OCI-LY7 (cell line): ENCODE data around the gene ABR. TPM values are rescaled to one million over a fixed set of nuclear protein-coding genes. Genes with fewer than 3 reads are reported as not detected.

Experiments used
- BruUV-seq: library from RNA; stranded (reverse); fragments of 400-500 nt; replicated peaks from 2 replicates; lab custom pipeline; 2021; lab: Mats Ljungman, UMichigan
- CTCF ChIA-PET: fragments of 300-600 bp; sonication (Branson Sonifier 250); formaldehyde crosslinking; loops from one replicate; lab custom pipeline; 2022; ENCODE audit warnings: antibody characterized with exemption; ENCODE audit not compliant: unreplicated experiment; lab: Charles Lee
- POLR2A ChIA-PET: fragments of 300-600 bp; sonication (Branson Sonifier 250); formaldehyde crosslinking; loops from one replicate; lab custom pipeline; 2022; ENCODE audit warnings: antibody characterized with exemption; lab: Charles Lee
- DNase-seq: peaks from one replicate; pipeline ENCODE4 v3.0.0-alpha.2; 2015; ENCODE audit warnings: low spot score
- H2AFZ ChIP-seq: fragments of 200-600 bp; sonication (generic), shearing (Covaris generic); 2 replicates; pipeline ENCODE4 v1.6.1; 2014; ENCODE audit warnings: mild to moderate bottlenecking, antibody characterized with exemption, low read length, moderate library complexity
- H3K27ac ChIP-seq: fragments of 200-600 bp; sonication (generic); 2 replicates; pipeline ENCODE4 v1.5.1; 2014; ENCODE audit warnings: mixed run types, low read depth, mild to moderate bottlenecking, moderate library complexity, low read length, inconsistent platforms; ENCODE audit not compliant: poor library complexity, severe bottlenecking
- H3K36me3 ChIP-seq: fragments of 200-600 bp; sonication (generic); 2 replicates; pipeline ENCODE4 v1.6.1; 2014; ENCODE audit warnings: mild to moderate bottlenecking, antibody characterized with exemption, low read length, moderate library complexity, mixed read lengths; ENCODE audit not compliant: insufficient read depth
- H3K4me1 ChIP-seq: fragments of 200-600 bp; sonication (generic); 2 replicates; pipeline ENCODE4 v1.5.1; 2014; ENCODE audit warnings: mild to moderate bottlenecking, low read length; ENCODE audit not compliant: insufficient read depth, poor library complexity, severe bottlenecking
- H3K4me2 ChIP-seq: fragments of 200-600 bp; sonication (generic); 2 replicates; pipeline ENCODE4 v1.6.1; 2014; ENCODE audit warnings: mild to moderate bottlenecking, low read length
- H3K4me3 ChIP-seq: fragments of 200-600 bp; sonication (generic); 2 replicates; pipeline ENCODE4 v1.5.1; 2014; ENCODE audit warnings: mild to moderate bottlenecking, low read depth, low read length; ENCODE audit not compliant: poor library complexity, severe bottlenecking
- H3K79me2 ChIP-seq: fragments of 200-600 bp; sonication (generic); 2 replicates; pipeline ENCODE4 v1.6.1; 2016; ENCODE audit warnings: low read depth, mild to moderate bottlenecking, low read length, moderate library complexity, mixed read lengths; ENCODE audit not compliant: insufficient read depth
- H3K9me2 ChIP-seq: fragments of 200-600 bp; sonication (generic); 2 replicates; pipeline ENCODE4 v1.6.1; 2016; ENCODE audit warnings: mild to moderate bottlenecking, low read length, mixed read lengths; ENCODE audit not compliant: insufficient read depth
- H3K9me3 ChIP-seq: fragments of 200-600 bp; sonication (generic); 2 replicates; pipeline ENCODE4 v1.6.1; 2014; ENCODE audit warnings: mild to moderate bottlenecking, mixed run types, low read length, mixed read lengths
- H4K20me1 ChIP-seq: fragments of 200-600 bp; sonication (generic); 2 replicates; pipeline ENCODE4 v1.6.1; 2014; ENCODE audit warnings: mild to moderate bottlenecking, antibody characterized with exemption, low read length, moderate library complexity, mixed read lengths; ENCODE audit not compliant: insufficient read depth
- EZH2phosphoT487 ChIP-seq: fragments of 200-600 bp; sonication (generic); IDR thresholded peaks from 2 replicates; pipeline ENCODE4 v1.6.1; 2018; ENCODE audit warnings: low read depth, borderline replicate concordance, mild to moderate bottlenecking, mixed run types, antibody characterized with exemption, low read length, moderate library complexity, mixed read lengths
- intact Hi-C: fragments of 100-400 bp; cut with micrococcal nuclease; formaldehyde crosslinking; loops from one replicate; pipeline ENCODE4 v1.10.0; 2022; ENCODE audit not compliant: unreplicated experiment
- total RNA-seq, 2 experiments: library from RNA; depleted of rRNA in 1 of 2; stranded (reverse); fragments of >200 nt in 1 of 2; shearing (Covaris generic) in 1 of 2; gene quantifications; 2 replicates each; pipeline ENCODE4 v1.2.3, GENCODE V29; 2014 to 2022
- TF ChIP-seq, protein P1 (sequence below): fragments of 200-600 bp; sonication (generic); conservative IDR thresholded peaks from 2 replicates; pipeline ENCODE4 v1.5.1; 2014; ENCODE audit warnings: mild to moderate bottlenecking, antibody characterized with exemption, low read length, moderate library complexity, mixed read lengths

ABR gene
- total RNA-seq, 2 experiments from 2014 or later: 164 to 181 TPM

DNA sequence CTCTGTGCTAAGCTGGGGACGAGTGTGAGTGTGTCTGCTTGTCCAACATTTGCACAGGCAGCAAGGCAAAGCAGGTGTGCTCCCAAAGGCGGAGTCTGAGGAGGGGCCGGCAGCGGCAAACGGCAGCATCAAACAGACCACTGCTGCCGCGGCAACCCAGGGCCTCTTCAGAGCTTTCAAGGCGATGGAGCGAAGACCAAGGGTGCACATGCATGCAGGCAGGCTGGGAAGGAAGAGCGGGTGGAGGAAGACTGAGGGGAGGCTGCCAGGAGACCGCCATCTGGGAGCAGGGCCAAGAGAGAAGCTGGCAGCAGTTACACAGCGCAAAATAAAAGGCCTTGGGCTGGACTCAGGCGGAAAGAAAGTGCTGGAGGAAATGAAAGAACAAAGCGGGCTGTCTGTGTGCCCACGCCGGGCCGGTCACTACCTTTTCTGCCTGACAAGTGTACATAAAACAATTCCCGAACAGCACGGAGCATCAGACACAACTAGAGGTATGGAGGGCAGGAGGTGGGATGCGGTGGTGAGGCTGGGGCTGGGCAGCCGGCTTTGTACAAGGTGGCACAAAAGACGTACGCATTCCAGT lies 174.3 kb downstream of the ABR start:
- no peak overlapping the region for H3K27ac ChIP-seq
- no peaks in the 10 kb centered on the region for H3K9me2 ChIP-seq
- no peaks in the 10 kb centered on the region for H3K4me1 ChIP-seq
- ChIA-PET POLR2A (no interaction called here), CTCF (no interaction called here)
- intact Hi-C loops: no loop called here
- H3K36me3 ChIP-seq: peaks cover 89% of the 10 kb centered on the region
- H3K4me2 ChIP-seq: no peak overlapping the region
- H4K20me1 ChIP-seq: no peaks in the 10 kb centered on the region
- H2AFZ ChIP-seq: no peak overlapping the region
- no peak for DNase-seq
- BruUV-seq: no TSS peak
- H3K4me3 ChIP-seq: no peak overlapping the region
- TF ChIP-seq EZH2phosphoT487: no peak
- TF ChIP-seq, protein P1, sequence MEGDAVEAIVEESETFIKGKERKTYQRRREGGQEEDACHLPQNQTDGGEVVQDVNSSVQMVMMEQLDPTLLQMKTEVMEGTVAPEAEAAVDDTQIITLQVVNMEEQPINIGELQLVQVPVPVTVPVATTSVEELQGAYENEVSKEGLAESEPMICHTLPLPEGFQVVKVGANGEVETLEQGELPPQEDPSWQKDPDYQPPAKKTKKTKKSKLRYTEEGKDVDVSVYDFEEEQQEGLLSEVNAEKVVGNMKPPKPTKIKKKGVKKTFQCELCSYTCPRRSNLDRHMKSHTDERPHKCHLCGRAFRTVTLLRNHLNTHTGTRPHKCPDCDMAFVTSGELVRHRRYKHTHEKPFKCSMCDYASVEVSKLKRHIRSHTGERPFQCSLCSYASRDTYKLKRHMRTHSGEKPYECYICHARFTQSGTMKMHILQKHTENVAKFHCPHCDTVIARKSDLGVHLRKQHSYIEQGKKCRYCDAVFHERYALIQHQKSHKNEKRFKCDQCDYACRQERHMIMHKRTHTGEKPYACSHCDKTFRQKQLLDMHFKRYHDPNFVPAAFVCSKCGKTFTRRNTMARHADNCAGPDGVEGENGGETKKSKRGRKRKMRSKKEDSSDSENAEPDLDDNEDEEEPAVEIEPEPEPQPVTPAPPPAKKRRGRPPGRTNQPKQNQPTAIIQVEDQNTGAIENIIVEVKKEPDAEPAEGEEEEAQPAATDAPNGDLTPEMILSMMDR: no peak
- H3K9me3 ChIP-seq: no peaks in the 10 kb centered on the region
- no peaks in the 10 kb centered on the region for H3K79me2 ChIP-seq

DNA sequence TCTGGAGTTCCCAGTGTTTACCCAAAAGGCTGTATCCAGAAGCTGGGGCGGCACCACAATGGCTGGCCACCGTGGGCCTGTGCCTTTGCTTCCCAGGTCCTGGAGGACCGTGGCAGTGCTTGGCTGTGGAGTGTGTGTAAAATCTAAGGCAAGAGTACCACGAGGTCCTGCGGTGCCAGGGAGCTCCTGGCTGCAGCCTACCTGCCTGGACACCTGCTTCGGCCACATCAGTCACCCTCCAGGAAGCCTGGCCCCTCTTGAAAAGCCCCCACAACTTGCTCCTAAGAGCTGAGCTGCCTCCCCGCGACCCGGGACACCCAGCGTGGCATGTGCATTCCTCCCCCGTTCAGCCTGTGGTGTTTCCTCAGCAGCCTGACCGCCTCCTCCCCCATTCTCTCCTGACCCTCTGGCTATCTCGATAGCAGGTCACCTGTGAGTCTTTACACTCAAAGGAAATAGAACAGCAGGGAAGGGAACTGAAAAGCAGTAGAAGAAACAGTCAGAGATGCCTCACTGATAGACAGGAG lies 174.9 kb downstream of the ABR start:
- Histone ChIP-seq H2AFZ (no peak overlapping the region), H3K27ac (no peak overlapping the region), H3K36me3 (peaks cover 90% of the 10 kb centered on the region), H4K20me1 (no peaks in the 10 kb centered on the region), H3K4me1 (no peaks in the 10 kb centered on the region), H3K79me2 (no peaks in the 10 kb centered on the region), H3K9me2 (no peaks in the 10 kb centered on the region), H3K4me3 (no peak overlapping the region), H3K4me2 (no peak overlapping the region), H3K9me3 (no peaks in the 10 kb centered on the region)
- ChIA-PET POLR2A (no interaction called here), CTCF (no interaction called here)
- intact Hi-C loops: no loop called here
- no TSS peak for BruUV-seq
- DNase-seq: no peak
- TF ChIP-seq EZH2phosphoT487: no peak
- TF ChIP-seq, protein P1: no peak

DNA sequence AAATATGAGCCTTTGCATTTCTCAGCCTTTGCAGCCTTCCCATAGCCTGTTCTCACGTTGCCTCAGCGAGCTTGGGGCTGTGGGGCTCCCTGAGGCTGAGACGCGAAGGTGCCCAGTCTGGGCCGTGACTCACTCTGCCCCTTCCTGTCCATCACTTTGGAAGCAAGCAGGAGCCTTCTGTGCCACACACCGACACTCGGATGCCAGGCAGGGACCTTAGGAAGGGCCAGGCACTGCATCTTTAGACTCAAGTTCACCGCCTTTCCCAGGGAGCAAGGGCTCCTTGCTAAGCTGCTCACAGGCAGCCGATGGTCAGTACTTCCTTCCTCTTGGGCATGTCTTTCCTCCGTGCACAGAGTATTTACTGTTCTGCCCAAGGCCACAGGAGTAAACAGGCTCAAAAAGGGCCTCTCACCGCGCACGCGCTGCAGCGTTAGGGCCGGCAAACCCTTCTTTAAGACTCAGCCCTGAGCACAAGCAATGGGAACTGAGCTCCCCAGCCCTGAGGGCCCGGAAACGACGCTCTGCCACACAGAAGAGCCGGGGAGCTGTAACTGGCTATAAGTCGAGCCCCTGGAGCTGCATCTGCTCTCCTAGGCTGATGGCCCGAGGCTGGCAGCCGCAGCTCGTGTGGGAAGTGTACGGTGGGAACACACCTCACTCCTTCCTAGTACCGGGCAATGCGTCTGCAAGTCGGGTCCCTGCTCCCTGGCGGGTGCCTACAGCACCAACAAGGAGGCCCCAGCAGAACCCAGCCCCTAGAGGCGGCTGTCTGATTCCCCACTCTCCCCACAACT lies 175.6 kb downstream of the ABR start:
- H3K4me2 ChIP-seq: no peak overlapping the region
- TF ChIP-seq, protein P1: no peak
- no peak for TF ChIP-seq EZH2phosphoT487

More for the DNA sequence above, 175.6 kb downstream of the ABR start:
- CTCF ChIA-PET: no interaction called here
- no peak overlapping the region for H3K27ac ChIP-seq
- POLR2A ChIA-PET: no interaction called here
- no peak for DNase-seq
- no peak overlapping the region for H2AFZ ChIP-seq
- H3K36me3 ChIP-seq: peaks cover 90% of the 10 kb centered on the region
- no peaks in the 10 kb centered on the region for H3K9me2 ChIP-seq
- no peaks in the 10 kb centered on the region for H3K4me1 ChIP-seq
- no peaks in the 10 kb centered on the region for H3K79me2 ChIP-seq
- intact Hi-C loops: no loop called here
- H4K20me1 ChIP-seq: no peaks in the 10 kb centered on the region
- BruUV-seq: no TSS peak
- H3K4me3 ChIP-seq: no peak overlapping the region
- no peaks in the 10 kb centered on the region for H3K9me3 ChIP-seq
